ENCODE data around the gene SCD5. TPM values are rescaled to one million over a fixed set of nuclear protein-coding genes. Genes with fewer than 3 reads are reported as not detected.

SCD5 gene
- total and polyA plus RNA-seq, 2 of the 8 experiments (the other 6 are each of a cell fraction or from before 2014, with no cell fraction given): 0.92 to 1.2 TPM

DNA sequence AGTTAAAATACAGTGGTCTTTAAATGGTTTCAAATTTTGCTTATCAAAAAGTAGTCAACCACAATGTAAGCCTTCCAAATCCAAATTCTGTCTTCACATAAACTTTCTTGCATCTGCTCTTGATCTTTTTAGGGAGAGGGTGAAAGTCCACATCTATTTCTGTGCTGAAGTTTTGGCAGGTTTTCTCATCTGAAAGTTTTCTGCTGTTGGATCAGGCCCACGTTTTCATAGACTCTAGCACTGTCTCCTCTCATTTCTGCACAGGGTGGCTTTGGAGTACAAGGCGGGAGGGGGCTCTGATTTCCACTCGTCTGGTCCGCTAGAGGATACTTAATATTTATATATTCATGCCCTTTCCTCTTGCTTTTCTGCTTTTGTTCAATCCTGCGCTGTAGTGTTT is 218.7 kb downstream of the SCD5 start:
- Histone ChIP-seq H3K4ac (replicated peaks; ENCODE audit: insufficient read length, low read depth, low read length) (no peak overlapping the region), H4K91ac (replicated peaks; ENCODE audit: insufficient read length, low read length) (no peak overlapping the region), H3K79me2 (ENCODE audit: control insufficient read depth in 1 of 2, insufficient read depth in 2 of 2, low read length in 2 of 2) (no peaks in the 10 kb centered on the region), H2BK5ac (ENCODE audit: low read depth, low read length) (no peak overlapping the region), H4K8ac (ENCODE audit: extremely low read depth, insufficient read depth, low read length) (no peak overlapping the region), H3K79me1 (ENCODE audit: low read depth, low read length) (no peaks in the 10 kb centered on the region), H2BK12ac (ENCODE audit: low read depth, low read length) (no peak overlapping the region), H3K23me2 (ENCODE audit: low read depth, low read length) (no peaks in the 10 kb centered on the region), H3K23ac (ENCODE audit: insufficient read length) (no peak overlapping the region), H3K14ac (ENCODE audit: insufficient read length) (no peak overlapping the region), H3K36me3 (ENCODE audit: control insufficient read depth in 2 of 4, insufficient read depth in 4 of 4, low read length in 3 of 4) (no peaks in the 10 kb centered on the region), H2BK20ac (ENCODE audit: low read length) (no peak overlapping the region), H3K56ac (replicated peaks; ENCODE audit: insufficient read length, low read depth, low read length) (no peak overlapping the region), H3K18ac (ENCODE audit: extremely low read depth, low read length) (no peak overlapping the region), H3K4me3 (ENCODE audit: extremely low read depth in 1 of 4, insufficient read depth in 2 of 4, low read depth in 3 of 4, low read length in 4 of 4) (no peak overlapping the region), H3K4me1 (replicated peaks in 1 of 4; ENCODE audit: control insufficient read depth in 3 of 4, insufficient read depth in 4 of 4, low read length in 3 of 4) (peaks cover 0 to 8% (median 2%) of the 10 kb centered on the region in 4 experiments; a peak in 5 of 7 replicates), H2BK15ac (ENCODE audit: low read length) (no peak overlapping the region), H3K27me3 (replicated peaks in 1 of 4; ENCODE audit: control insufficient read depth in 3 of 4, extremely low read depth in 1 of 4, insufficient read depth in 3 of 4, low read length in 3 of 4) (no peaks in the 10 kb centered on the region), H3K9me3 (ENCODE audit: insufficient read depth in 2 of 2, low read depth in 1 of 2, low read length in 1 of 2) (no peaks in the 10 kb centered on the region), H2AFZ (ENCODE audit: low read length) (no peak overlapping the region), H4K20me1 (replicated peaks in 1 of 2; ENCODE audit: control insufficient read depth in 1 of 2, insufficient read depth in 2 of 2, low read length in 2 of 2) (no peaks in the 10 kb centered on the region), H2AK5ac (ENCODE audit: low read depth, low read length) (no peak overlapping the region), H3K9ac (replicated peaks in 1 of 4; ENCODE audit: extremely low read depth in 1 of 4, low read depth in 3 of 4, low read length in 3 of 4) (no peak overlapping the region), H3K27ac (ENCODE audit: low read depth, low read length) (no peak overlapping the region), H3K4me2 (ENCODE audit: insufficient read depth in 1 of 2, low read depth in 2 of 2, low read length in 2 of 2) (no peak overlapping the region), H2BK120ac (replicated peaks; ENCODE audit: low read depth, low read length) (no peak overlapping the region), H4K5ac (ENCODE audit: insufficient read length, low read depth, low read length) (no peak overlapping the region)
- FAIRE-seq: no peak
- ChIA-PET POLR2A (ENCODE audit: partially characterized antibody) (no interaction called here), CTCF (ENCODE audit: partially characterized antibody) (no interaction called here)
- DNase-seq (ENCODE audit: low read depth in 1 of 2, low spot score in 2 of 2): no peak
- 78% methylated on average over 5 of the region's 5 CpGs; no CpG with 5 or more reads in 1 of the 2 experiments for WGBS, 2 experiments (ENCODE audit: extremely low coverage in 1 of 2, insufficient coverage in 1 of 2, insufficient read length in 1 of 2, insufficient replicate concordance in 2 of 2, low coverage in 1 of 2, low lambda C conversion rate in 2 of 2, missing lambda C conversion rate in 1 of 2)
- no peak for TF ChIP-seq TEAD4 (IDR thresholded peaks at IDR 0.05; ENCODE audit: low read depth, low read length)
- TF ChIP-seq CREB1 (IDR thresholded peaks at IDR 0.05): no peak
- TF ChIP-seq ZNF274 (IDR thresholded peaks at IDR 0.05; ENCODE audit: borderline replicate concordance, extremely low read depth, low read length): no peak
- TF ChIP-seq JUN (IDR thresholded peaks at IDR 0.05; ENCODE audit: low read depth, low read length): no peak
- TF ChIP-seq SIN3A (conservative IDR thresholded peaks at IDR 0.05 in 1 of 2, IDR thresholded peaks at IDR 0.05 in 1 of 2; ENCODE audit: low read depth in 1 of 2, low read length in 2 of 2): no peak
- TF ChIP-seq RAD21 (IDR thresholded peaks at IDR 0.05 in 1 of 2, conservative IDR thresholded peaks at IDR 0.05 in 1 of 2; ENCODE audit: low read depth in 2 of 2, low read length in 2 of 2): no peak
- no peak for TF ChIP-seq SRF (IDR thresholded peaks at IDR 0.05; ENCODE audit: low read depth, low read length)
- no peak for TF ChIP-seq BCL11A (IDR thresholded peaks at IDR 0.05; ENCODE audit: low read depth in 2 of 2, low read length in 2 of 2)
- no peak for TF ChIP-seq GABPA (IDR thresholded peaks at IDR 0.05; ENCODE audit: borderline replicate concordance, insufficient read depth, low read length)
- TF ChIP-seq, protein P1, sequence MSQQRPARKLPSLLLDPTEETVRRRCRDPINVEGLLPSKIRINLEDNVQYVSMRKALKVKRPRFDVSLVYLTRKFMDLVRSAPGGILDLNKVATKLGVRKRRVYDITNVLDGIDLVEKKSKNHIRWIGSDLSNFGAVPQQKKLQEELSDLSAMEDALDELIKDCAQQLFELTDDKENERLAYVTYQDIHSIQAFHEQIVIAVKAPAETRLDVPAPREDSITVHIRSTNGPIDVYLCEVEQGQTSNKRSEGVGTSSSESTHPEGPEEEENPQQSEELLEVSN (IDR thresholded peaks at IDR 0.05): no peak
- no peak for TF ChIP-seq KDM4A (IDR thresholded peaks at IDR 0.05; ENCODE audit: low read depth, low read length, severe bottlenecking)
- TF ChIP-seq FOSL1 (IDR thresholded peaks at IDR 0.05; ENCODE audit: insufficient read depth, low read depth, low read length): no peak
- TF ChIP-seq, protein P2, sequence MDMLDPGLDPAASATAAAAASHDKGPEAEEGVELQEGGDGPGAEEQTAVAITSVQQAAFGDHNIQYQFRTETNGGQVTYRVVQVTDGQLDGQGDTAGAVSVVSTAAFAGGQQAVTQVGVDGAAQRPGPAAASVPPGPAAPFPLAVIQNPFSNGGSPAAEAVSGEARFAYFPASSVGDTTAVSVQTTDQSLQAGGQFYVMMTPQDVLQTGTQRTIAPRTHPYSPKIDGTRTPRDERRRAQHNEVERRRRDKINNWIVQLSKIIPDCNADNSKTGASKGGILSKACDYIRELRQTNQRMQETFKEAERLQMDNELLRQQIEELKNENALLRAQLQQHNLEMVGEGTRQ (IDR thresholded peaks at IDR 0.05; ENCODE audit: low read length): no peak
